SH-SY5Y (cell line): Measurements from ENCODE around the gene EXOC3.

Experiments used
- GATA2 ChIP-seq: IDR thresholded peaks from 2 replicates; pipeline ENCODE4 v1.6.1; 2011; ENCODE audit warnings: mild to moderate bottlenecking, low read depth, low read length
- GATA3 ChIP-seq: IDR thresholded peaks from 2 replicates; pipeline ENCODE4 v1.6.1; 2011; ENCODE audit warnings: low read depth, mild to moderate bottlenecking, low read length, moderate library complexity

- TF ChIP-seq GATA2 (no peak), GATA3 (no peak)
Observed at GRCh38 chr5:393846-394275, 49.1 kb upstream of the EXOC3 start.
